Prostate gland (tissue), 2 donors: ENCODE data around the gene TTYH3. TPM values are rescaled to one million over a fixed set of nuclear protein-coding genes. Genes with fewer than 3 reads are reported as not detected.
A peak's percentile ranks its signal among the peaks of the same experiment; 100 is the strongest.

Source experiments
- DNase-seq: peaks from one replicate; pipeline ENCODE4 v3.0.0-alpha.2; 2019; ENCODE audit warnings: low spot score
- H3K27ac ChIP-seq, 2 donors: fragments of 200-600 bp; sonication (generic); 2 replicates each; pipeline ENCODE4 v1.5.1; 2017 to 2019
- H3K27me3 ChIP-seq: fragments of 200-600 bp; sonication (generic); replicated peaks from 2 replicates; pipeline ENCODE4 v1.5.1; 2019; ENCODE audit not compliant: insufficient read depth
- H3K36me3 ChIP-seq, 2 donors: fragments of 200-600 bp; sonication (generic); 1 replicate in 1 of 2; 2 replicates in 1 of 2; pipeline versions ENCODE4 v1.5.1 to v1.8.1; 2017 to 2019
- H3K4me1 ChIP-seq: fragments of 200-600 bp; sonication (generic); replicated peaks from 2 replicates; pipeline ENCODE4 v1.5.1; 2019
- H3K4me3 ChIP-seq, 2 donors: fragments of 200-600 bp; sonication (generic); 2 replicates each; pipeline ENCODE4 v1.5.1; 2017 to 2019
- H3K9me3 ChIP-seq: fragments of 200-600 bp; sonication (generic); 2 replicates; pipeline ENCODE4 v1.5.1; 2017
- POLR2A ChIP-seq: fragments of 450-650 bp; IDR thresholded peaks from one replicate; pipeline ENCODE4 v1.6.1; 2016; ENCODE audit warnings: antibody characterized with exemption, mild to moderate bottlenecking
- POLR2AphosphoS5 ChIP-seq: sonication (generic); formaldehyde crosslinking; IDR thresholded peaks from one replicate; pipeline ENCODE4 v1.6.1; 2017; ENCODE audit warnings: antibody characterized with exemption
- WGBS: methylation state at CpG from one replicate; pipeline ENCODE4 v1.1.5; 2018; 5-methylcytosine and 5-hydroxymethylcytosine counted together
- intact Hi-C: fragments of 100-400 bp; cut with DNase I; formaldehyde crosslinking; loops from one replicate; pipeline ENCODE4 v1.14.2; 2022
- total RNA-seq, 2 donors: library from RNA; depleted of rRNA; stranded (reverse); fragments of >200 nt; gene quantifications; one replicate each; pipeline ENCODE4 v1.1.0, GENCODE V29; 2016
- TF ChIP-seq, protein P1 (sequence below), 4 experiments: fragments of 200-600 bp in 2 of 4; fragments of 450-650 bp in 2 of 4; sonication (generic) in 2 of 4; IDR thresholded peaks; 1 replicate in 3 of 4; 2 replicates in 1 of 4; pipeline ENCODE4 v1.5.1; 2016 to 2019; ENCODE audit warnings: antibody characterized with exemption in 4 of 4, mild to moderate bottlenecking in 2 of 4, moderate library complexity in 2 of 4

TTYH3 gene
- total RNA-seq, 2 donors from 2014 or later = 30.1 to 76.2 TPM

DNA sequence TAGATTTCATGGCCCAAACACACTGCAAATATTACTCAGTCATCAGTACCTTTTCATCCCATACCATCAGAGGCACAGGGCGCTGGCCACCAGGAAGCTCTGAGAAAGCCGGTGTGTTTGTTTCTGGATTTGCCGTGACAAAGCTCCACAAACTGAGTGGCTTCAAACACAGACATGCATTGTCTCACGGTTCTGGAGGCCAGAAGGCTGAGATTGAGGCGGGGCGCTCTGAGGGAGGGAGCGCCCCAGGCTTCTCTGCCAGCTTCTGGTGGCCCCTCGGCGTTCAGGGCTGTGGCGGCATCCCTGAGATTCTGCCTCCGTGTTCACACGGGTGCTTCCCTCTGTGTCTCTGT is 3.7 kb upstream of the TTYH3 start:
- no peak overlapping the region for H3K4me3 ChIP-seq

DNA sequence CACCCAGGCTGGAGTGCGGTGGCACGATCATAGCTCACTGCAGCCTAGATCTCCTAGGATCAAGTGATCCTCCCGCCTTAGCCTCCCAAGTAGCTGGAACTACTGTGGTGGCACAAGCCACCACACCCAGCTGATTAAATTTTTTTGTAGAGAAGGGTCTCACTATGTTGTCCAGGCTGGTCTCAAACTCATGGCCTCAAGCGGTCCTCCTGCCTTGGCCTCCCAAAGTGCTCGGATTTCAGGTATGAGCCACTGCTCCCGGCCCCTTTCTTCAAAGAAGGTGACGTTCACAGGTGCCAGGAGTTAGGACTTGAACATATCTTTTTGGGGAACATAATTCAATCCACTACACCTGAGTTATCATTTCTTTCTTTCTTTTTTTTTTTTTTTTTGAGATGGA is 2.9 kb upstream of the TTYH3 start:
- 90% methylated on average over 7 of the region's 7 CpGs for WGBS
- intact Hi-C loops = no loop called here

More for the DNA sequence above, 3.7 kb upstream of the TTYH3 start:
- no peaks in the 10 kb centered on the region for H3K9me3 ChIP-seq
- TF ChIP-seq, protein P1, sequence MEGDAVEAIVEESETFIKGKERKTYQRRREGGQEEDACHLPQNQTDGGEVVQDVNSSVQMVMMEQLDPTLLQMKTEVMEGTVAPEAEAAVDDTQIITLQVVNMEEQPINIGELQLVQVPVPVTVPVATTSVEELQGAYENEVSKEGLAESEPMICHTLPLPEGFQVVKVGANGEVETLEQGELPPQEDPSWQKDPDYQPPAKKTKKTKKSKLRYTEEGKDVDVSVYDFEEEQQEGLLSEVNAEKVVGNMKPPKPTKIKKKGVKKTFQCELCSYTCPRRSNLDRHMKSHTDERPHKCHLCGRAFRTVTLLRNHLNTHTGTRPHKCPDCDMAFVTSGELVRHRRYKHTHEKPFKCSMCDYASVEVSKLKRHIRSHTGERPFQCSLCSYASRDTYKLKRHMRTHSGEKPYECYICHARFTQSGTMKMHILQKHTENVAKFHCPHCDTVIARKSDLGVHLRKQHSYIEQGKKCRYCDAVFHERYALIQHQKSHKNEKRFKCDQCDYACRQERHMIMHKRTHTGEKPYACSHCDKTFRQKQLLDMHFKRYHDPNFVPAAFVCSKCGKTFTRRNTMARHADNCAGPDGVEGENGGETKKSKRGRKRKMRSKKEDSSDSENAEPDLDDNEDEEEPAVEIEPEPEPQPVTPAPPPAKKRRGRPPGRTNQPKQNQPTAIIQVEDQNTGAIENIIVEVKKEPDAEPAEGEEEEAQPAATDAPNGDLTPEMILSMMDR (IDR thresholded peaks at IDR 0.05) = no peak
- no peak for TF ChIP-seq POLR2A
- no peak for TF ChIP-seq POLR2AphosphoS5
- H3K27me3 ChIP-seq = no peaks in the 10 kb centered on the region
- no peaks in the 10 kb centered on the region for H3K36me3 ChIP-seq
- DNase-seq = no peak
- no peak overlapping the region for H3K27ac ChIP-seq
- intact Hi-C loops = no loop called here
- peaks cover 7% of the 10 kb centered on the region for H3K4me1 ChIP-seq
- 46% methylated on average over 12 of the region's 12 CpGs for WGBS

DNA sequence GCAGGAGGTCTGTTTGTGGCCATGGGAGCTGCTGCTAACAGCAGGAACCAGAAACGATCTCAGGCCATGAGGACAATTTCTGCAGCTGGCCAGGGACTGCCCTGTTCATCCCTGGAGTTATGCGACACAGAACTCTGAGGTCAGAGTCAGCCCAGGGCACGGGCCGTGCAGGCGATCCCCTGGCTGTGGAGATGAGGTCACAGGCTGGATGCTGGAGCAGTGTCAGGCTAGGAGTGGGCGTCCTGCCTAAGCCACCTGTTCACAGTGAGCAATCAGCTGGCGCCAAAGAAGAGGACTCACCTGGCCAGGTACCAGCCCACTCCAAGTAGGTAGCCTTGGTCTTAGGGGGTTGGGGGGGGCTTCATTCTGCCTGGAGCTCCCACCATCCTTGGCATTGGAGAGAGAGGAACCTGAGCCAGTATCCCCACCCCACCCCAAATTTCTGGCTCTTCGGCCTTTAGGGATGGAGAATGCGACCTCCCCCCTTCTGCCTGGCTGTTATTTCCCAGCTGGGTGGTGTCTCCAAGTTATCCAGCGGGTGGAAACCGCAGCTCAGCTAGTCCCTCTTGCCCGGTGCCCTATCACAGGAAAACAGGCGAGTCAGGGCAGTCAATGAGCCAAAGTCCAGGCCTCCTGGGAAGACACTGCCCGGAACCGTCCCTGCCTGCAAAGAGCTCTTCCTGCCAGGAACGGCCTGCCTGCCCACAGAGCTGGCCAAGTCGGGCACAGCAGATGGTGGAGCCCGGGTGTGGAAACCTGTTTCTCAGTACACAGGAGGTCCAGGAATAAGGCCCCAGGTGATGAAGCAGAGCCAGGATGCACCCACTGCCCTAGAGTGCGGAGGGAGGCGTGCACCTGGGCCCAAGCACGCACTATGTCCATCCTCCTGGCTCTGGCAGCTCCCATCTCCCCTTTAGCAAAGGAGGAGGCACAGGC is 1.8 kb upstream of the TTYH3 start:
- Histone ChIP-seq H3K36me3 (no peaks in the 10 kb centered on the region), H3K4me3 (no peak overlapping the region), H3K9me3 (no peaks in the 10 kb centered on the region), H3K27ac (peak overlapping the region; percentile 76 to 78), H3K4me1 (peaks cover 15% of the 10 kb centered on the region), H3K27me3 (no peaks in the 10 kb centered on the region)
- intact Hi-C loops = loop anchor here (5.0 kb wide), 1 partner anchor 1093 kb away; no protein-coding TSS in a partner anchor
- peak; percentile 83 for DNase-seq
- 43% methylated on average over 18 of the region's 21 CpGs for WGBS
- peak; percentile 78 for TF ChIP-seq POLR2AphosphoS5
- TF ChIP-seq, protein P1 (IDR thresholded peaks at IDR 0.05) = no peak

More for the DNA sequence above, 2.9 kb upstream of the TTYH3 start:
- Histone ChIP-seq H3K9me3 (no peaks in the 10 kb centered on the region), H3K27ac (no peak overlapping the region), H3K4me1 (peaks cover 10% of the 10 kb centered on the region), H3K27me3 (no peaks in the 10 kb centered on the region), H3K4me3 (no peak overlapping the region), H3K36me3 (no peaks in the 10 kb centered on the region)
- DNase-seq = no peak
- no peak for TF ChIP-seq POLR2AphosphoS5

DNA sequence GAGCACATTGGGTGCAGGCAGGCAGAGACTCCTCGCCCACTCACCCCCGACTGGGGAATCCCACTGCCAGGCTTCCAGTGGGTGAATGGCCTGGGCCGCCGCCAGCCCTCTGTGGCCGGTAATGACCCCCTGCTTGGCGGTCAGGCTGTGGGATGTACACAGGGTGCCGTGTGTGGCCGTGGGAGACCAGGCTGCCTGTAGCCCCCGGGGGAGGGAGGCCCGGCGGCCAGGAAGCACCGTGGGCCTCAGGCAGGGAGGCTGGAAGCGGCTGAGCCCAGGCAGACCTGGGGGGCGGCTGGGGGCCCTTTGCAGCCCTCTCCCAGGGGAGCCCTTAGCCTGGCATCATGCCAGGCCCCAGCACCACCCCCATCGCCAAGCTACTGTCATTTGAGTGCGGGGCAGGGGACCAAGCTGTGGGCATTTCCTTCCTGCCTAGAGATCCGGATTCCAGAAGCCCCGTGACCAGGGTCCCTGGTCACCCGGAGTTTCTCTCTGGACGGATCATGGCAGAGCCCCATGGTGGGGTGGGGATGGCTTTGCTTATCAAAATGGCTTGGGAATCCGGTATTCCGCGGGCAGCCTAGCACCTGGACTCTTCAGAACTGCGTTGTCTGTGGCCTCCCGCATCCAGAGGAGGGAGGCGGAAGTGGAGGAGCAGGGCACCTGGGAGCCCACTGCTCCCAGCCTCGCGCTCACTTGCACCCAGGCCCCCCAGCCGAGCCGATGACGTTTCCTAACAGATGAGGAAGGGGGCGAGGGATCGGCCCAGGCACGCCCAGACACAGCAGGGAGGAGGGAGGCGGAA is 1.1 kb downstream of the TTYH3 start:
- intact Hi-C loops = loop anchor here (5.0 kb wide), 1 partner anchor 1096 kb away; no protein-coding TSS in a partner anchor
- Histone ChIP-seq H3K4me1 (peaks cover 17% of the 10 kb centered on the region), H3K27me3 (no peaks in the 10 kb centered on the region), H3K4me3 (peak overlapping the region; percentile 68 to 89), H3K9me3 (no peaks in the 10 kb centered on the region), H3K27ac (peak overlapping the region; percentile 74 to 81), H3K36me3 (no peaks in the 10 kb centered on the region)
- 1% methylated on average over 35 of the region's 35 CpGs for WGBS
- DNase-seq = peak; percentile 37
- TF ChIP-seq, protein P1 (IDR thresholded peaks at IDR 0.05) = no peak
- TF ChIP-seq POLR2AphosphoS5 (peak; percentile 16), POLR2A (peak; percentile 45)
